Thoracic aorta (tissue), 2 donors: ENCODE data around the gene TBC1D20. TPM values are rescaled to one million over a fixed set of nuclear protein-coding genes. Genes with fewer than 3 reads are reported as not detected.
"Not testable (repeated sequence)": the region's sequence is repeated elsewhere in the genome, so short reads cannot be mapped to it uniquely, and the experiment has no call there.

Experiments used
- ATAC-seq: fragments of 150-250 bp; one replicate; pipeline ENCODE4 v1.8.0; 2017; ENCODE audit warnings: low read depth; ENCODE audit not compliant: insufficient number of reproducible peaks, low FRiP score
- DNase-seq: peaks from one replicate; pipeline ENCODE4 v3.0.0-alpha.2; 2020; ENCODE audit warnings: low spot score
- H3K27ac ChIP-seq, 2 donors: fragments of 200-600 bp; sonication (generic); 1 replicate in 1 of 2; 2 replicates in 1 of 2; pipeline ENCODE4 v1.5.1; 2016; ENCODE audit warnings: mild to moderate bottlenecking in 2 of 2, moderate library complexity in 2 of 2
- H3K27me3 ChIP-seq: fragments of 200-600 bp; sonication (generic); replicated peaks from 2 replicates; pipeline ENCODE4 v1.6.0; 2016; ENCODE audit warnings: mild to moderate bottlenecking; ENCODE audit not compliant: insufficient read depth
- H3K36me3 ChIP-seq: fragments of 200-600 bp; sonication (generic); one replicate; pipeline ENCODE4 v1.5.1; 2016
- H3K4me1 ChIP-seq, 2 donors: fragments of 200-600 bp; sonication (generic); 1 replicate in 1 of 2; 2 replicates in 1 of 2; pipeline versions ENCODE4 v1.5.1 to v1.6.0; 2016; ENCODE audit warnings: low read depth in 2 of 2, mild to moderate bottlenecking in 1 of 2; ENCODE audit not compliant: control insufficient read depth in 1 of 2
- H3K4me3 ChIP-seq: fragments of 200-600 bp; sonication (generic); 2 replicates; pipeline ENCODE4 v1.5.1; 2016; ENCODE audit warnings: mild to moderate bottlenecking
- H3K9me3 ChIP-seq: fragments of 200-600 bp; sonication (generic); 2 replicates; pipeline ENCODE4 v1.5.1; 2016
- total RNA-seq, 2 donors: library from RNA; depleted of rRNA; stranded (reverse); fragments of >200 nt; gene quantifications; one replicate each; pipeline versions ENCODE4 v1.1.0 to v1.2.3, GENCODE V29; 2016
- TF ChIP-seq, protein P1 (sequence below): fragments of 200-600 bp; sonication (generic); IDR thresholded peaks from one replicate; pipeline ENCODE4 v1.5.1; 2019; ENCODE audit warnings: antibody characterized with exemption

The TBC1D20 gene
- total RNA-seq, 2 donors from 2014 or later = 33.8 to 40.0 TPM

DNA sequence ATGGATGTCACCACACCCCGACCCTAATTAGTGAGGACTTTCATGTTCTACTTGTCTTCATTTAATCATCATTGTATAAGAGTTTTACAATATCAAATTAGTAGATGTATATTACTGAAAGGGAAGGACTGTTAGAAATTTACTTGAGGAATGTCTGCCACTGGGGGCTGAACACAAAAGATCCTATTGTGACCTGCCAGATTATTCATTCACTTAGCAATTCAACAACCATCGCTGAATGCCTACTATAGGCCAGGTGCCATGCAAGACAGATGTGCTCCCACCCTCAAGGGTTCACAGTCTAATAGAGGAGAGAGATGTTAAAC, 62.2 kb downstream of the TBC1D20 start:
- Histone ChIP-seq H3K4me3 (no peak overlapping the region), H3K27me3 (no peaks in the 10 kb centered on the region), H3K9me3 (no peaks in the 10 kb centered on the region), H3K27ac (no peak overlapping the region), H3K4me1 (no peaks in the 10 kb centered on the region), H3K36me3 (peaks cover 18% of the 10 kb centered on the region)
- DNase-seq = no peak
- ATAC-seq = no peak
- TF ChIP-seq, protein P1, sequence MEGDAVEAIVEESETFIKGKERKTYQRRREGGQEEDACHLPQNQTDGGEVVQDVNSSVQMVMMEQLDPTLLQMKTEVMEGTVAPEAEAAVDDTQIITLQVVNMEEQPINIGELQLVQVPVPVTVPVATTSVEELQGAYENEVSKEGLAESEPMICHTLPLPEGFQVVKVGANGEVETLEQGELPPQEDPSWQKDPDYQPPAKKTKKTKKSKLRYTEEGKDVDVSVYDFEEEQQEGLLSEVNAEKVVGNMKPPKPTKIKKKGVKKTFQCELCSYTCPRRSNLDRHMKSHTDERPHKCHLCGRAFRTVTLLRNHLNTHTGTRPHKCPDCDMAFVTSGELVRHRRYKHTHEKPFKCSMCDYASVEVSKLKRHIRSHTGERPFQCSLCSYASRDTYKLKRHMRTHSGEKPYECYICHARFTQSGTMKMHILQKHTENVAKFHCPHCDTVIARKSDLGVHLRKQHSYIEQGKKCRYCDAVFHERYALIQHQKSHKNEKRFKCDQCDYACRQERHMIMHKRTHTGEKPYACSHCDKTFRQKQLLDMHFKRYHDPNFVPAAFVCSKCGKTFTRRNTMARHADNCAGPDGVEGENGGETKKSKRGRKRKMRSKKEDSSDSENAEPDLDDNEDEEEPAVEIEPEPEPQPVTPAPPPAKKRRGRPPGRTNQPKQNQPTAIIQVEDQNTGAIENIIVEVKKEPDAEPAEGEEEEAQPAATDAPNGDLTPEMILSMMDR = no peak

DNA sequence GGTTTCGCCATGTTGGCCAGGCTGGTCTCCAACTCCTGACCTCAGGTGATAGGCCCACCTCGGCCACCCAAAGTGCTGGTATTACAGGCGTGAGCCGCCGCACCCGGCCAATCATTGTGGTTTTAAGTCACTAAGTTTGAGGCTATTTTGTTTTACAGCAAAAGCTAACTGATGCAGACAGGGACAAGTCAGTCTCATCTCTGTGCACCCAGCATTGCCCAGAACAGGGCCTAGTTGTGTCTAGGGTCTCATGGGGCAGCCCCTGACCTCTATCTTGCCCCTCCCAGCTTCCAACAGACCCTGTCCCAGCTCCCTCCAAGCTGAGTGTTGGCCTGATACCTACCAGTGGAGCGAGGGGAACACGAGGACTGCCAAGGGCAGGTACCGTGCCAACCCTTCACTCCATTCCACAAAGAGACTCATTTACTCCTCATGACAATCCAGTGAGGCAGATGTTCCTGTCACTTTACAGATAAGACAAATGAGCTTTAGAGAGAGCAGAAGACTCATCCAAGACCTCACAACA, 63.1 kb downstream of the TBC1D20 start:
- Histone ChIP-seq H3K9me3 (no peaks in the 10 kb centered on the region), H3K4me3 (no peak overlapping the region), H3K27me3 (no peaks in the 10 kb centered on the region), H3K4me1 (no peaks in the 10 kb centered on the region), H3K27ac (no peak overlapping the region), H3K36me3 (peaks cover 18% of the 10 kb centered on the region)
- TF ChIP-seq, protein P1 = no peak
- no peak for DNase-seq
- no peak for ATAC-seq

DNA sequence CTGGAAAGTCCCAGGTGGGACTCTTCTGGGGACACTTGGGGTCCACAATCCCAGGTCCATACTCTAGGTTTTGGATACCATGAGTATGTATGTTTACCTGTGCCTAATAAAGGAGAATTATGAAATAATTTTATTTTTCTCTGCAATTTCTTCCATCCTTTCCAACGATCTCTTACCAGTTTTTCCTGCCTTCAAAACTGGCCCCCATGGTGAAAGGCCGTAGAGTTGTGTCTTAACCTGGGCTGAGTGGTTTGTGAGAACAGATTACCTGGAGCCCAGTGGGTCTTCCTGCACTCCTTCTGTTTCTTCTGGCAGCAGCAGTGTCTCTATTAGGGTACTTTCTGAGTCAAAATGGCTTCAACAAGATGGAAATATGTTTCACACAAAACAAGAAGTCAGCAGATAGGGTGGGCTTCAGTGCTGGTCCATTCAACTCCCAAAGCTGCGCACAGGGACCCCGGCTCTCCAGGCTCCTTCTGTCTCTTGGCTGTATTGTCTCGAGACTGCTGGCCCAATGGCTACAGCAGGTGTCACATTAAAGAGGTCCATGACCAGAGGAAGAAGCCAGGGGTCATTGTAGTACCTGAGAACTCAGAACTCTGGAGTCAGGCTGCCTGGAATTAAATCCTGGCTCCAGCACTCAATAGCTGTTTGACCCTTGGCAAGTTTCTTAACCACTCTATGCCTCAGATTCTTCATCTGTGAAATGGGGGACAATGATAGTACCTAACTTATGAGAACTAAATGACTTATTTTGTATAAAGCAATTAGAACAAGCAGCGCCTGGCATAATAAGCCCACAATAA, 64.7 kb downstream of the TBC1D20 start:
- TF ChIP-seq, protein P1 = no peak
- Histone ChIP-seq H3K9me3 (no peaks in the 10 kb centered on the region), H3K4me1 (no peaks in the 10 kb centered on the region), H3K36me3 (peaks cover 18% of the 10 kb centered on the region), H3K4me3 (no peak overlapping the region), H3K27me3 (no peaks in the 10 kb centered on the region), H3K27ac (no peak overlapping the region)
- ATAC-seq (no peak), DNase-seq (no peak)

DNA sequence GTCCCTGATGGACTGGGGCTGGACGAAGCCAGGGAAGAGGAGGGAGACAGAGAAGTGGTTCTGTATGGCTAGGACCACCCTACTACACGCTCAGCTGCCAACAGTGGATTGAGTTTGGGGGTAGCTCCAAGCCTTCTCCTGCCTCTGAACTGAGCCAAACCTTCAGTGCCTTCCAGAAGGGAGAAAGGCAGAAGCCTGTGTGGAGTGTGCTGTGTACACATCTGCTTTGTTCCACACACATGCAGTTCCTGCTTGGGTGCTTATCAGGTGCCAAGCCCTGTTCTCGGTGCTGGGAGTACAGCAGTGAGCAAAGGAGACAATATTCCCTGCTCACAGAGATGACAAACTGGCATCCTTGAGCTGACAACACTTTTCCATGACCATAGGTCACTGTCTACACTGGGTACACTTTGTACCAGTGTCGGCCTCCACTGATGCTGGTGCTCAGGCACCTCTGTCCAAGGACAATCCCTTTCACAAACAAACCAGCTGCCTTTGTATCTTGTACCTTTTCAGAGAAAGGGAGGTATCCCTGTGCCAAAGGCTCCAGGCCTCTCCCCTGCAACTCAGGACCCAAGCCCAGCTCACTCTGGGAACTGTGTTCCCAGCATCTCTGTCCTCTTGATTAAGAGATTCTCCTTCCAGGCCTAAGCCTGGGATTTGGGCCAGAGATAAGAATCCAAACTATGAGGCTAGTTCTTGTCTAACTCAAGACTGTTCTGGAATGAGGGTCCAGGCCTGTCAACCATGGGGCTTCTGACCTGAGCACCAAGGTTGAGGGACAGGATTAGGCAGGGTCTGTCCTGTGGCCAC, 65.5 kb downstream of the TBC1D20 start:
- TF ChIP-seq, protein P1 = no peak
- DNase-seq (no peak), ATAC-seq (no peak)
- Histone ChIP-seq H3K4me1 (no peaks in the 10 kb centered on the region), H3K9me3 (no peaks in the 10 kb centered on the region), H3K36me3 (peaks cover 18% of the 10 kb centered on the region), H3K27me3 (no peaks in the 10 kb centered on the region), H3K27ac (no peak overlapping the region), H3K4me3 (no peak overlapping the region)

DNA sequence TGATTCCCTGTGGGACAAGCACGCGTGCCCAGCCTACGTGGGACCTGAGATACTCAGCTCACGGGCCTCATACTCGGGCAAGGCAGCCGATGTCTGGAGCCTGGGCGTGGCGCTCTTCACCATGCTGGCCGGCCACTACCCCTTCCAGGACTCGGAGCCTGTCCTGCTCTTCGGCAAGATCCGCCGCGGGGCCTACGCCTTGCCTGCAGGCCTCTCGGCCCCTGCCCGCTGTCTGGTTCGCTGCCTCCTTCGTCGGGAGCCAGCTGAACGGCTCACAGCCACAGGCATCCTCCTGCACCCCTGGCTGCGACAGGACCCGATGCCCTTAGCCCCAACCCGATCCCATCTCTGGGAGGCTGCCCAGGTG, 66.1 kb downstream of the TBC1D20 start:
- DNase-seq (no peak), ATAC-seq (no peak)
- no peaks in the 10 kb centered on the region for H3K9me3 ChIP-seq
- H3K4me1 ChIP-seq = no peaks in the 10 kb centered on the region
- H3K27ac ChIP-seq = no peak overlapping the region
- TF ChIP-seq, protein P1 = no peak
- H3K27me3 ChIP-seq = no peaks in the 10 kb centered on the region
- H3K36me3 ChIP-seq = peaks cover 23% of the 10 kb centered on the region
- H3K4me3 ChIP-seq = no peak overlapping the region

DNA sequence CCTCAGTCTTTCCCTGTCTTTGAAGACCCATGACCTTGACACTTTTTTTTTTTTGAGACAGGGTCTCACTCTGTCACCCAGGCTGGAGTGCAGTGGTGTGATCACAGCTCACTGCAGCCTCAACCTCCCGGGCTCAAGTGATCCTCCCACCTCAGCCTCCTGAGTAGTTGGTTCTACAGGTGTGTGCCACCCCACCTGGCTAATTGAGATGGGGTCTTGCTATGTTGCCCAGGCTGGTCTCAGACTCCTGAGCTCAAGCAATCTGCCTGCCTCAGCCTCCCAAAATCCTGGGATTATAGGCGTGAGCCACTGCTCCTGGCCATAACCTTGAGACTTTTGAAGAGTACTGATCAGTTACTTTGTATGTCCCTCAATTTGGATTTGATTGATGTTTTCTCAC, 69.0 kb downstream of the TBC1D20 start:
- peaks cover 32% of the 10 kb centered on the region for H3K36me3 ChIP-seq
- ATAC-seq, H3K4me1 ChIP-seq: not testable (repeated sequence)

More for the DNA sequence above, 69.0 kb downstream of the TBC1D20 start:
- H3K9me3 ChIP-seq, H3K27ac ChIP-seq, DNase-seq, H3K27me3 ChIP-seq, H3K4me3 ChIP-seq: not testable (repeated sequence)
